ENCODE results near the gene HADHB. TPM values are rescaled to one million over a fixed set of nuclear protein-coding genes. Genes with fewer than 3 reads are reported as not detected.
"Not testable (repeated sequence)": the region's sequence is repeated elsewhere in the genome, so short reads cannot be mapped to it uniquely, and the experiment has no call there.

The HADHB gene
- total and polyA plus RNA-seq, 2 donors from 2014 or later: 132 to 232 TPM

- DNase-seq (peak in 4 of 5 donors; percentile 31 to 67 (median 51)), FAIRE-seq (no peak)
- TF ChIP-seq, protein P1, sequence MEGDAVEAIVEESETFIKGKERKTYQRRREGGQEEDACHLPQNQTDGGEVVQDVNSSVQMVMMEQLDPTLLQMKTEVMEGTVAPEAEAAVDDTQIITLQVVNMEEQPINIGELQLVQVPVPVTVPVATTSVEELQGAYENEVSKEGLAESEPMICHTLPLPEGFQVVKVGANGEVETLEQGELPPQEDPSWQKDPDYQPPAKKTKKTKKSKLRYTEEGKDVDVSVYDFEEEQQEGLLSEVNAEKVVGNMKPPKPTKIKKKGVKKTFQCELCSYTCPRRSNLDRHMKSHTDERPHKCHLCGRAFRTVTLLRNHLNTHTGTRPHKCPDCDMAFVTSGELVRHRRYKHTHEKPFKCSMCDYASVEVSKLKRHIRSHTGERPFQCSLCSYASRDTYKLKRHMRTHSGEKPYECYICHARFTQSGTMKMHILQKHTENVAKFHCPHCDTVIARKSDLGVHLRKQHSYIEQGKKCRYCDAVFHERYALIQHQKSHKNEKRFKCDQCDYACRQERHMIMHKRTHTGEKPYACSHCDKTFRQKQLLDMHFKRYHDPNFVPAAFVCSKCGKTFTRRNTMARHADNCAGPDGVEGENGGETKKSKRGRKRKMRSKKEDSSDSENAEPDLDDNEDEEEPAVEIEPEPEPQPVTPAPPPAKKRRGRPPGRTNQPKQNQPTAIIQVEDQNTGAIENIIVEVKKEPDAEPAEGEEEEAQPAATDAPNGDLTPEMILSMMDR (IDR thresholded peaks at IDR 0.05; ENCODE audit: borderline replicate concordance, extremely low read depth, insufficient read depth): no peak
- H3K36me3 ChIP-seq (ENCODE audit: control insufficient read depth in 2 of 3, insufficient read depth in 3 of 3, low read length in 3 of 3): no peaks in the 10 kb centered on the region
- H3K9ac ChIP-seq (ENCODE audit: low read length in 3 of 3): peak overlapping the region; percentile 50 to 77 (median 68)
- peaks cover 0 to 10% (median 5%) of the 10 kb centered on the region in 3 donors for H3K4me1 ChIP-seq (ENCODE audit: control insufficient read depth in 2 of 3, insufficient read depth in 2 of 3, low read depth in 1 of 3, low read length in 3 of 3)
- intact Hi-C loops (cut with DNase I): no loop called here
- no peaks in the 10 kb centered on the region for H3K9me3 ChIP-seq (ENCODE audit: control insufficient read depth in 2 of 3, insufficient read depth in 1 of 3, low read length in 3 of 3)
- H3K27me3 ChIP-seq (ENCODE audit: control insufficient read depth, insufficient read depth, low read length): no peaks in the 10 kb centered on the region
- H3K4me3 ChIP-seq (ENCODE audit: low read length in 3 of 3): peak overlapping the region; percentile 59 to 94 (median 93)
- H3K27ac ChIP-seq (ENCODE audit: low read depth in 2 of 2, low read length in 2 of 2): peak overlapping the region; percentile 68 to 91
These were observed 55.6 kb downstream of the HADHB start for GRCh38 chr2:26300234-26300925.

GRCh38 chr2:26302846-26303245, 58.1 kb downstream of the HADHB start:
- FAIRE-seq (no peak), DNase-seq (no peak)
- no peak overlapping the region for H3K4me3 ChIP-seq (ENCODE audit: low read length in 3 of 3)
- no peaks in the 10 kb centered on the region for H3K27me3 ChIP-seq (ENCODE audit: control insufficient read depth, insufficient read depth, low read length)
- TF ChIP-seq, protein P1 (IDR thresholded peaks at IDR 0.05; ENCODE audit: borderline replicate concordance, extremely low read depth, insufficient read depth): no peak
- no peak overlapping the region for H3K27ac ChIP-seq (ENCODE audit: low read depth in 2 of 2, low read length in 2 of 2)
- H3K9me3 ChIP-seq (ENCODE audit: control insufficient read depth in 2 of 3, insufficient read depth in 1 of 3, low read length in 3 of 3): no peaks in the 10 kb centered on the region
- intact Hi-C loops (cut with DNase I): no loop called here
- H3K4me1 ChIP-seq (ENCODE audit: control insufficient read depth in 2 of 3, insufficient read depth in 2 of 3, low read depth in 1 of 3, low read length in 3 of 3): peaks cover 0 to 10% (median 5%) of the 10 kb centered on the region in 3 donors
- no peaks in the 10 kb centered on the region for H3K36me3 ChIP-seq (ENCODE audit: control insufficient read depth in 2 of 3, insufficient read depth in 3 of 3, low read length in 3 of 3)
- H3K9ac ChIP-seq (ENCODE audit: low read length in 3 of 3): no peak overlapping the region

DNA sequence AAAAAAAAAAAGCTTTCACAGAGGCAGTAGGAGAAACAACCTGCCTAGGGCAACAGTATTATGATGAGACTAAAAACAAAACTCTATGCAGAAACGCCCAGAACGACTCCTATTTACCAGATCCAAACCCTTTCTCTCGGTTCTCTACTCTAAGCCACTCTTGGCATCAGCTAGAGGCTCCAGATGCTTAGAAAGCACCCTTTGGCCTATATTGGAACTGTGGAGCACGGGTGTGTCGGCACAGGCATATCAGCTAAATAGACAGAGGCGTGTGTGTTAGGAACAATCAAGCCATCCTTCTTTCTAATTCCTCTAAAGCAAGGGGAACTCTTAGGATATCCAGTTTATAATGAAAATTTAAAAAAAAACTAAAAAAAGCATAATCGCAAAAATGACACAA, 60.4 kb downstream of the HADHB start:
- H3K4me1 ChIP-seq (ENCODE audit: control insufficient read depth in 2 of 3, insufficient read depth in 2 of 3, low read depth in 1 of 3, low read length in 3 of 3); H3K36me3 ChIP-seq (ENCODE audit: control insufficient read depth in 2 of 3, insufficient read depth in 3 of 3, low read length in 3 of 3); H3K9ac ChIP-seq (ENCODE audit: low read length in 3 of 3); H3K4me3 ChIP-seq (ENCODE audit: low read length in 3 of 3); FAIRE-seq; H3K27me3 ChIP-seq (ENCODE audit: control insufficient read depth, insufficient read depth, low read length); intact Hi-C loops (cut with DNase I); H3K9me3 ChIP-seq (ENCODE audit: control insufficient read depth in 2 of 3, insufficient read depth in 1 of 3, low read length in 3 of 3); H3K27ac ChIP-seq (ENCODE audit: low read depth in 2 of 2, low read length in 2 of 2); DNase-seq: not testable (repeated sequence)

DNA sequence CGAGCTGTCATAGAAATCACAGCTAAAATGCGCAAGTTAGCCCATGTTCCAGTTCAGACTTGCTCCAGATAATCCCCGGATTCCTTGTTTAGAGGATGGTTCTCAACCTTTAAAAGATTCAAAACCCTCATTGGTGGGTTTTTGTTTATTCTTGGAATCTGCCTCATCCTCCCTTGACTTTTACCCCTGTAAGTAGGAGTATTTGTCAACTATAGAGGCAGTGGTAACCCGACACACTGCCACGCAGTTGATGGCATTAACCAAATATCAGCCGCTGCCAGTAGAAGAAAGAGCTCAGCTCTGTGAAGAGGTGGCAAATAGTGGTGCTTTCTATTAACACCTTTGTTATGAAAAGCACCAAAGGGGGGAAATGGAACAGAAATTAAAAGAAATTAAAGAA, 60.8 kb downstream of the HADHB start:
- intact Hi-C loops (cut with DNase I): no loop called here
- Histone ChIP-seq H3K4me3 (ENCODE audit: low read length in 3 of 3) (no peak overlapping the region), H3K4me1 (ENCODE audit: control insufficient read depth in 2 of 3, insufficient read depth in 2 of 3, low read depth in 1 of 3, low read length in 3 of 3) (peaks cover 0 to 4% (median under 1%) of the 10 kb centered on the region in 3 donors), H3K27ac (ENCODE audit: low read depth in 2 of 2, low read length in 2 of 2) (no peak overlapping the region), H3K9ac (ENCODE audit: low read length in 3 of 3) (no peak overlapping the region), H3K9me3 (ENCODE audit: control insufficient read depth in 2 of 3, insufficient read depth in 1 of 3, low read length in 3 of 3) (no peaks in the 10 kb centered on the region), H3K27me3 (ENCODE audit: control insufficient read depth, insufficient read depth, low read length) (no peaks in the 10 kb centered on the region), H3K36me3 (ENCODE audit: control insufficient read depth in 2 of 3, insufficient read depth in 3 of 3, low read length in 3 of 3) (no peaks in the 10 kb centered on the region)
- TF ChIP-seq, protein P1 (IDR thresholded peaks at IDR 0.05; ENCODE audit: borderline replicate concordance, extremely low read depth, insufficient read depth): no peak
- FAIRE-seq (no peak), DNase-seq (peak in 3 of 5 donors; percentile 48 to 77 (median 67))
